IgD-negative memory B cell (primary cell): ENCODE results near the gene SLC10A2. TPM values are rescaled to one million over a fixed set of nuclear protein-coding genes. Genes with fewer than 3 reads are reported as not detected.

ENCODE experiments used
- polyA plus RNA-seq: library from polyadenylated mRNA; unstranded; fragments of 300-500 nt; fragmentation: Illumina TruSeq; gene quantifications from one replicate; pipeline ENCODE4 v1.2.3, GENCODE V29; 2021

SLC10A2 gene
- polyA plus RNA-seq, 1 donor from 2014 or later, result not detected

Other genes starting within 250 kb of the SLC10A2 start
- 42.4 TPM for gene ERCC5, start 220.4 kb downstream of the SLC10A2 start, polyA plus RNA-seq